Astrocyte (in vitro differentiated cells and primary cell): Measurements from ENCODE around the gene ALCAM.

Experiments
- CTCF ChIP-seq: IDR thresholded peaks from 2 replicates; pipeline ENCODE4 v1.5.1; 2011; ENCODE audit warnings: low read depth, mild to moderate bottlenecking, inconsistent platforms, low read length, moderate library complexity; ENCODE audit not compliant: insufficient read depth
- EZH2 ChIP-seq: IDR thresholded peaks from 2 replicates; pipeline ENCODE4 v1.6.1; 2012; ENCODE audit warnings: mild to moderate bottlenecking, low read length, inconsistent platforms; ENCODE audit not compliant: insufficient read depth

GRCh38 chr3:105354429-105354828, 12.3 kb upstream of the ALCAM start:
- no peak for TF ChIP-seq CTCF
- TF ChIP-seq EZH2: no peak
